ENCODE data around the gene TUBD1.

DNA sequence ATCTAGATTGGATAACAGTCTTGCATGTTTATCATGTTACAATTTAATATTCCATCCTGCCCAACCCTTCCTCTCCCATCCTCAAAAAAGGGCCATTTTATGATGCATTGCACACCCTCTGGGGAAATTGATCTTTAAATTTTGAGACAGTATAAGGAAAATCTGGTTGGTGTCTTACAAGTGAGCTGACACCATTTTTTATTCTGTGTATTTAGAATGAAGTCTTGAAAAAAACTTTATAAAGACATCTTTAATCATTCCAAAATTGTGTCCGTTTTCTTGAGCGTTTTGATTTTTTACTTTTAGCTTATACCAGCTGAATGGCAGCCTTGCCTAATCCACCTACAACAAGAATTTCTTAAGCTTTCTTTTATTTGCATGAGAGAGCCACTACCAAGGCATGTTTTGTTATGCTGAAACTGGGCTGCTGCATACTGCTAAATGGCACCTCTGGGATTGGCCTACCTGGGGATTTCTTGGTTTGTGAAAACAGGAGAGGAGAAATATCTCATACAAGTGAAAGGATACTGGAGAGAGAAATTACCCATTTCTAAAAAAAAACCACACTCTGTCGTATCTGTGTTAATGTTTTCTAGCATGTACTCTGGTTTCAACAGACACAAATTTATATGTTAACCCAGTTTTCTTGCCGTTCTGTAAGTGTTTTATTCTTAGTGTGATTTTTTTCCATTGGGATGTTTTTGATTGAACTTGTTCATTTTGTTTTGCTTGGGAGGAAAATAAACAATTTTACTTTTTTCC lies 52.2 kb downstream of the TUBD1 start:
- TF ChIP-seq CTCF (IDR thresholded peaks at IDR 0.05) (no peak), POLR2A (IDR thresholded peaks at IDR 0.05) (peak in 2 of 3 donors; percentile 2 to 19)

All from body of pancreas (tissue), 4 donors.